IMR-90 (cell line): Measurements from ENCODE around the gene LIN9. TPM values are rescaled to one million over a fixed set of nuclear protein-coding genes. Genes with fewer than 3 reads are reported as not detected.

Experiments used
- ATAC-seq: fragments of 200-7000 bp; cut with Tn5 transposase; 2 replicates; pipeline ENCODE4 v1.9.1; 2020; ENCODE audit warnings: low read depth, mild to moderate bottlenecking, moderate library complexity
- BruUV-seq: library from RNA; stranded (reverse); fragments of 400-500 nt; replicated peaks from 2 replicates; lab custom pipeline; 2021; lab: Mats Ljungman, UMichigan
- CTCF ChIA-PET: fragments of 300-600 bp; formaldehyde crosslinking; extraction: SDS; loops from one replicate; lab custom pipeline; 2021; ENCODE audit warnings: antibody characterized with exemption; lab: Yijun Ruan, JAX
- POLR2A ChIA-PET: fragments of 300-600 bp; sonication (Branson Sonifier 250); formaldehyde crosslinking; loops from one replicate; lab custom pipeline; 2022; ENCODE audit warnings: antibody characterized with exemption; ENCODE audit not compliant: unreplicated experiment; lab: Charles Lee
- DNase-seq: peaks from one replicate; pipeline ENCODE4 v3.0.0; 2013
- H2AFZ ChIP-seq: replicated peaks from 2 replicates; pipeline ENCODE3; 2013; ENCODE audit warnings: low read length, mild to moderate bottlenecking; ENCODE audit not compliant: poor library complexity
- H2AK5ac ChIP-seq: 2 replicates; pipeline ENCODE4 v1.6.1; 2013; ENCODE audit warnings: low read depth, low read length, inconsistent platforms
- H2AK9ac ChIP-seq: replicated peaks from 2 replicates; pipeline ENCODE3; 2013; ENCODE audit warnings: mild to moderate bottlenecking, low read depth, low read length, moderate library complexity; ENCODE audit not compliant: poor library complexity
- H2BK120ac ChIP-seq: 2 replicates; pipeline ENCODE4 v1.6.1; 2013; ENCODE audit warnings: low read depth, low read length, inconsistent platforms
- H2BK15ac ChIP-seq: 3 replicates; pipeline ENCODE4 v1.6.1; 2013; ENCODE audit warnings: low read depth, low read length, inconsistent platforms
- H2BK20ac ChIP-seq: 2 replicates; pipeline ENCODE4 v1.6.1; 2013; ENCODE audit warnings: low read depth, mild to moderate bottlenecking, inconsistent platforms, low read length, moderate library complexity
- H2BK5ac ChIP-seq: 2 replicates; pipeline ENCODE4 v1.6.1; 2013; ENCODE audit warnings: mild to moderate bottlenecking, low read depth, low read length, inconsistent platforms; ENCODE audit not compliant: poor library complexity, severe bottlenecking
- H3K14ac ChIP-seq: replicated peaks from 2 replicates; pipeline ENCODE4 v1.6.1; 2013; ENCODE audit warnings: low read depth, low read length, inconsistent platforms
- H3K18ac ChIP-seq: 2 replicates; pipeline ENCODE4 v1.6.1; 2013; ENCODE audit warnings: low read depth, low read length, control low read depth
- H3K23ac ChIP-seq: 2 replicates; pipeline ENCODE4 v1.6.1; 2013; ENCODE audit warnings: low read depth, low read length, inconsistent platforms
- H3K27ac ChIP-seq: 2 replicates; pipeline ENCODE4 v1.5.1; 2013; ENCODE audit warnings: mild to moderate bottlenecking, control low read depth, low read length; ENCODE audit not compliant: insufficient read depth
- H3K27me3 ChIP-seq: 2 replicates; pipeline ENCODE4 v1.6.1; 2013; ENCODE audit warnings: low read length; ENCODE audit not compliant: control insufficient read depth, insufficient read depth
- H3K36me3 ChIP-seq: 2 replicates; pipeline ENCODE4 v1.6.1; 2013; ENCODE audit warnings: low read length, mixed read lengths; ENCODE audit not compliant: control insufficient read depth, insufficient read depth
- H3K4ac ChIP-seq: 2 replicates; pipeline ENCODE4 v1.6.1; 2013; ENCODE audit warnings: low read depth, low read length, inconsistent platforms
- H3K4me1 ChIP-seq: 2 replicates; pipeline ENCODE4 v1.6.1; 2013; ENCODE audit warnings: low read length, mixed read lengths; ENCODE audit not compliant: control insufficient read depth, insufficient read depth
- H3K4me2 ChIP-seq: 2 replicates; pipeline ENCODE4 v1.6.1; 2013; ENCODE audit warnings: low read depth, mild to moderate bottlenecking, control low read depth, low read length, moderate library complexity
- H3K4me3 ChIP-seq: 2 replicates; pipeline ENCODE4 v1.5.1; 2013; ENCODE audit warnings: low read depth, mild to moderate bottlenecking, control low read depth, low read length, moderate library complexity; ENCODE audit not compliant: insufficient read depth
- H3K56ac ChIP-seq: 2 replicates; pipeline ENCODE4 v1.6.1; 2013; ENCODE audit warnings: low read length, inconsistent platforms; ENCODE audit not compliant: insufficient read depth; ENCODE audit errors: extremely low read depth
- H3K79me1 ChIP-seq, 2 experiments: 2 replicates each; pipeline ENCODE4 v1.6.1; 2013; ENCODE audit warnings: low read length in 2 of 2, inconsistent platforms in 1 of 2, low read depth in 1 of 2
- H3K9ac ChIP-seq: 2 replicates; pipeline ENCODE4 v1.6.1; 2013; ENCODE audit warnings: low read depth, low read length, control low read depth
- H3K9me1 ChIP-seq: 2 replicates; pipeline ENCODE4 v1.6.1; 2013; ENCODE audit warnings: low read length, inconsistent platforms; ENCODE audit not compliant: insufficient read depth
- H3K9me3 ChIP-seq: 2 replicates; pipeline ENCODE4 v1.6.1; 2013; ENCODE audit warnings: low read length; ENCODE audit not compliant: control insufficient read depth, insufficient read depth
- H4K20me1 ChIP-seq: 2 replicates; pipeline ENCODE4 v1.6.1; 2013; ENCODE audit warnings: low read length, inconsistent platforms; ENCODE audit not compliant: insufficient read depth
- H4K5ac ChIP-seq: 2 replicates; pipeline ENCODE4 v1.6.1; 2013; ENCODE audit warnings: mild to moderate bottlenecking, low read depth, low read length, control low read depth
- H4K8ac ChIP-seq, 2 experiments: 2 replicates each; pipeline ENCODE4 v1.6.1; 2013; ENCODE audit warnings: low read depth in 2 of 2, low read length in 2 of 2, control low read depth in 1 of 2, inconsistent platforms in 1 of 2
- H4K91ac ChIP-seq: 2 replicates; pipeline ENCODE4 v1.6.1; 2013; ENCODE audit warnings: low read depth, low read length, inconsistent platforms; ENCODE audit not compliant: insufficient read depth
- CEBPB ChIP-seq: IDR thresholded peaks from 2 replicates; pipeline ENCODE4 v1.6.1; 2012; ENCODE audit warnings: low read depth, low read length, improper control_type of control experiment
- CTCF ChIP-seq: conservative IDR thresholded peaks from 2 replicates; pipeline ENCODE4 v1.5.1; 2012; ENCODE audit warnings: mild to moderate bottlenecking, low read depth, low read length, improper control_type of control experiment
- USF2 ChIP-seq: fragments of 150-350 bp; IDR thresholded peaks from 2 replicates; pipeline ENCODE4 v1.6.1; 2017; ENCODE audit warnings: mild to moderate bottlenecking, antibody characterized with exemption, low read length, low read depth
- WGBS, 2 experiments: methylation state at CpG; one replicate each; pipeline versions ENCODE4 v1.1.5 to v1.1.7; 2013; ENCODE audit warnings: missing lambda C conversion rate in 2 of 2; ENCODE audit not compliant: insufficient read length in 1 of 2; ENCODE audit errors: extremely low coverage in 2 of 2; 5-methylcytosine and 5-hydroxymethylcytosine counted together
- dilution Hi-C: fragments of 300-500 bp; cut with HindIII; formaldehyde crosslinking; loops from one replicate; pipeline ENCODE4 v1.14.3; 2018; ENCODE audit warnings: low sequenced_read_pairs; ENCODE audit not compliant: unreplicated experiment
- in situ Hi-C: fragments of 300-500 bp; cut with MboI; formaldehyde crosslinking; loops from 3 replicates; pipeline ENCODE4 v1.14.3; 2019; ENCODE audit warnings: low sequenced_read_pairs, inconsistent platforms, mixed read lengths
- intact Hi-C: fragments of 100-400 bp; cut with micrococcal nuclease; formaldehyde crosslinking; loops from 2 replicates; pipeline ENCODE4 v1.10.0; 2022
- polyA plus RNA-seq, 3 experiments: library from polyadenylated mRNA; depleted of rRNA; stranded (reverse); fragments of >200 nt; gene quantifications; 2 replicates each; pipeline ENCODE4 v1.2.3, GENCODE V29; 2012; ENCODE audit warnings: low replicate concordance in 1 of 3
- total RNA-seq: library from RNA; depleted of rRNA; stranded (reverse); fragments of >200 nt; gene quantifications from 2 replicates; pipeline ENCODE4 v1.2.3, GENCODE V29; 2012

LIN9 gene
- total and polyA plus RNA-seq, 2 of the 4 experiments (the other 2 are of a cell fraction): 2.3 to 3.9 TPM

GRCh38 chr1:226309398-226310244 lies 657 bp upstream of the LIN9 start:
- Histone ChIP-seq H3K14ac (peak overlapping the region; percentile 65), H3K27ac (peak overlapping the region; percentile 41), H3K9ac (peak overlapping the region; percentile 69), H3K4ac (peak overlapping the region; percentile 76), H3K9me1 (peaks cover 2% of the 10 kb centered on the region; the same call in 1 of the 2 replicates), H3K79me1 (peaks cover 13 to 14% of the 10 kb centered on the region in 2 experiments), H2AFZ (peak overlapping the region; percentile 100), H3K23ac (peak overlapping the region; percentile 83), H4K5ac (no peak overlapping the region), H3K4me3 (peak overlapping the region; percentile 93), H4K91ac (peak overlapping the region; percentile 25; the same call in 1 of the 2 replicates), H2BK15ac (no peak overlapping the region), H4K20me1 (no peaks in the 10 kb centered on the region), H3K27me3 (no peaks in the 10 kb centered on the region), H3K4me1 (peaks cover 4% of the 10 kb centered on the region), H3K36me3 (no peaks in the 10 kb centered on the region), H3K9me3 (no peaks in the 10 kb centered on the region), H2AK5ac (no peak overlapping the region), H3K56ac (no peak overlapping the region), H2AK9ac (peak overlapping the region; percentile 47), H2BK120ac (peak overlapping the region; percentile 37), H3K4me2 (peak overlapping the region; percentile 90), H3K18ac (no peak overlapping the region), H2BK20ac (no peak overlapping the region), H2BK5ac (peak overlapping the region; percentile 12), H4K8ac (peak overlapping the region; percentile 51 to 62; a peak in 3 of 4 replicates)
- intact Hi-C loops (loop anchor here (1.0 kb wide), 1 partner anchor 123 kb away; the partner anchor contains the start of gene ACBD3), dilution Hi-C loops (no loop called here), in situ Hi-C loops (no loop called here)
- ATAC-seq (peak; percentile 34), DNase-seq (no peak)
- ChIA-PET CTCF (interaction anchor here (0.6 to 1.2 kb wide), 3 partner anchors 24 to 184 kb away, joined by 3 to 4 read pairs (median 4); no protein-coding TSS in a partner anchor), POLR2A (no interaction called here)
- no TSS peak for BruUV-seq
- whole genome bisulfite sequencing, 2 experiments: 4% methylated on average over 27 of the region's 62 CpGs; no CpG with 5 or more reads in 1 of the 2 experiments
- TF ChIP-seq CEBPB: 0 out of 2 replicates have a peak, but pooled peaks have one; percentile 16
- peak; percentile 15; the same call in 1 of the 2 replicates for TF ChIP-seq CTCF
- no peak for TF ChIP-seq USF2
